BLaER1 (cell line): ENCODE data around the gene ZNF341.
A peak's percentile ranks its signal among the peaks of the same experiment; 100 is the strongest.
"Not testable (repeated sequence)": the region's sequence is repeated elsewhere in the genome, so short reads cannot be mapped to it uniquely, and the experiment has no call there.

Experiments used
- H3K27ac ChIP-seq: shearing (Covaris generic); formaldehyde crosslinking; 2 replicates; pipeline ENCODE4 v1.8.1; 2022
- H3K27me3 ChIP-seq: shearing (Covaris generic); formaldehyde crosslinking; 2 replicates; pipeline ENCODE4 v1.8.1; 2022
- H3K36me3 ChIP-seq: shearing (Covaris generic); formaldehyde crosslinking; 2 replicates; pipeline ENCODE4 v1.8.1; 2022
- H3K4me1 ChIP-seq: shearing (Covaris generic); formaldehyde crosslinking; 2 replicates; pipeline ENCODE4 v1.8.1; 2022
- H3K4me2 ChIP-seq: shearing (Covaris generic); formaldehyde crosslinking; 2 replicates; pipeline ENCODE4 v1.8.1; 2022
- H3K4me3 ChIP-seq: shearing (Covaris generic); formaldehyde crosslinking; 2 replicates; pipeline ENCODE4 v1.8.1; 2022
- H3K9ac ChIP-seq: shearing (Covaris generic); formaldehyde crosslinking; 2 replicates; pipeline ENCODE4 v1.8.1; 2022
- H3K9me3 ChIP-seq: shearing (Covaris generic); formaldehyde crosslinking; 2 replicates; pipeline ENCODE4 v1.8.1; 2022
- H4K20me1 ChIP-seq: shearing (Covaris generic); formaldehyde crosslinking; 2 replicates; pipeline ENCODE4 v1.8.1; 2022
- Cebpa-rat ChIP-seq: shearing (Covaris generic); IDR thresholded peaks from 2 replicates; pipeline ENCODE4 v1.8.1; 2022

ZNF341 gene

GRCh38 chr20:33744773-33745385 lies 13.1 kb downstream of the ZNF341 start:
- Histone ChIP-seq H3K36me3 (peaks cover 19% of the 10 kb centered on the region), H3K4me1 (peaks cover 19% of the 10 kb centered on the region), H3K4me2 (peak overlapping the region; percentile 33), H3K9me3 (no peaks in the 10 kb centered on the region), H4K20me1 (no peaks in the 10 kb centered on the region), H3K4me3 (no peak overlapping the region), H3K27ac (no peak overlapping the region), H3K27me3 (no peaks in the 10 kb centered on the region), H3K9ac (no peak overlapping the region)
- TF ChIP-seq Cebpa-rat = no peak

DNA sequence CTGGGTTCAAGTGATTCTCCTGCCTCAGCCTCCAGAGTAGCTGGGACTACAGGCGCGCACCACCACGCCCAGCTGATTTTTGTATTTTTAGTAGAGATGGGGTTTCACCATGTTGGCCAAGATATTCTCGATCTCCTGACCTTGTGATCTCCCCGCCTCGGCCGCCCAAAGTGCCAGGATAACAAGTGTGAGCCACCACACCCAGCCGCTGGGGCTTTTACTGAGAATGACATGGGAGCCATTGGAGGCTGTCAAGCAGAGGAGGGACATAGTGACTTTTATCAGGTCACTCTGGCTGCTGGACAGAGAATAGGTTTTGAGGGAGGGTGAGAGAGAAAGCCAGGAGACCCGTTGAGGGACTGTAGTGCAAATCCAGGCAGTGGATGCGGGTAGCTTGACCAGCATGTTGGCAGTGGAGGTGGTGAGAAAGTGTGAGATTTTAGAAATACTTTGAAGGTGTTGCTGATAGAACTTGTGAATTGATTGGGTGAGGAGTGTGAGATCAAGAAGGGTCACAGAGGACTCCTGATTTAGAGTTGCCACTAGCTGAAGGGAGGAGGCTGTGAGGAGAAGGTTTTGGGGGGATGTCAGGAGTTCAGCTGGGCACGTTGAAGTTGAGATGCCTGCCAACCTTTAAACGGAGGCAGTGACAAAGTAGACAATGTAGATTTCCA lies 14.7 kb downstream of the ZNF341 start:
- Histone ChIP-seq H3K9me3 (no peaks in the 10 kb centered on the region), H3K9ac (no peak overlapping the region), H3K4me2 (no peak overlapping the region), H3K4me3 (no peak overlapping the region), H3K27me3 (no peaks in the 10 kb centered on the region), H3K36me3 (peaks cover 29% of the 10 kb centered on the region), H3K27ac (no peak overlapping the region), H4K20me1 (no peaks in the 10 kb centered on the region), H3K4me1 (peaks cover 19% of the 10 kb centered on the region)
- no peak for TF ChIP-seq Cebpa-rat

DNA sequence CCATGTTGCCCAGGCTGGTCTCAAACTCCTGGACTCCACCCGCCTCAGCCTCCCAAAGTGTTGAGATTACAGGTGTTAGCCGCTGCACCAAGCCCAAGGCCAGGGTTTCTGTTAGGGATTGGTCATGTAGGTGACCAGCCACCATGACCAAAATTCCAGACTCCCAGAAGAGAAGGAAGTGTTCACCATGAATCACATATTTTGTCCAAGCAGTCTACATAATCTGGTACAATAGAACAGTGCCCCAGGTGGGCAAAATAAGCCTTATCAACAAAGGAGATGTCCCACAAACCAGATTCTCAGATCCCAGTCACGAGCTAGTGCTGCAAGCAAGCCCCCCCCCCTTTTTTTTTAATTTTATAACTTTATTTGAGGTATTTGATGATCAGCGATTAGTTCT lies 20.0 kb downstream of the ZNF341 start:
- H3K4me1 ChIP-seq = peaks cover 10% of the 10 kb centered on the region
- no peaks in the 10 kb centered on the region for H4K20me1 ChIP-seq
- no peaks in the 10 kb centered on the region for H3K27me3 ChIP-seq
- no peak for TF ChIP-seq Cebpa-rat
- peaks cover 52% of the 10 kb centered on the region for H3K36me3 ChIP-seq
- H3K4me3 ChIP-seq = no peak overlapping the region
- no peak overlapping the region for H3K9ac ChIP-seq
- no peak overlapping the region for H3K27ac ChIP-seq
- no peak overlapping the region for H3K4me2 ChIP-seq
- no peaks in the 10 kb centered on the region for H3K9me3 ChIP-seq

- Histone ChIP-seq H3K9ac (no peak overlapping the region), H3K27ac (no peak overlapping the region), H4K20me1 (no peaks in the 10 kb centered on the region), H3K36me3 (peaks cover 63% of the 10 kb centered on the region), H3K4me2 (no peak overlapping the region), H3K9me3 (peaks cover 13% of the 10 kb centered on the region), H3K4me3 (no peak overlapping the region), H3K4me1 (peaks cover 10% of the 10 kb centered on the region), H3K27me3 (no peaks in the 10 kb centered on the region)
- TF ChIP-seq Cebpa-rat = no peak
Measured at GRCh38 chr20:33753143-33753542, 21.3 kb downstream of the ZNF341 start.

- no peaks in the 10 kb centered on the region for H4K20me1 ChIP-seq
- no peak for TF ChIP-seq Cebpa-rat
- no peak overlapping the region for H3K27ac ChIP-seq
- no peak overlapping the region for H3K4me2 ChIP-seq
- H3K4me3 ChIP-seq = no peak overlapping the region
- H3K9me3 ChIP-seq = peaks cover 14% of the 10 kb centered on the region
- no peak overlapping the region for H3K9ac ChIP-seq
- H3K4me1 ChIP-seq = peaks cover 10% of the 10 kb centered on the region
- H3K36me3 ChIP-seq = peaks cover 65% of the 10 kb centered on the region
- H3K27me3 ChIP-seq = no peaks in the 10 kb centered on the region
Measured at GRCh38 chr20:33753763-33754162, 22.0 kb downstream of the ZNF341 start.

- H3K4me2 ChIP-seq = peak overlapping the region; percentile 42
- H3K4me3 ChIP-seq, H3K27me3 ChIP-seq, H4K20me1 ChIP-seq, H3K9ac ChIP-seq: not testable (repeated sequence)
- H3K9me3 ChIP-seq = peaks cover 14% of the 10 kb centered on the region
- H3K27ac ChIP-seq = peak overlapping the region; percentile 58; the same call in 1 of the 2 replicates
- peaks cover 54% of the 10 kb centered on the region for H3K36me3 ChIP-seq
- peaks cover 10% of the 10 kb centered on the region for H3K4me1 ChIP-seq
Measured at GRCh38 chr20:33755936-33756490, 24.2 kb downstream of the ZNF341 start.

DNA sequence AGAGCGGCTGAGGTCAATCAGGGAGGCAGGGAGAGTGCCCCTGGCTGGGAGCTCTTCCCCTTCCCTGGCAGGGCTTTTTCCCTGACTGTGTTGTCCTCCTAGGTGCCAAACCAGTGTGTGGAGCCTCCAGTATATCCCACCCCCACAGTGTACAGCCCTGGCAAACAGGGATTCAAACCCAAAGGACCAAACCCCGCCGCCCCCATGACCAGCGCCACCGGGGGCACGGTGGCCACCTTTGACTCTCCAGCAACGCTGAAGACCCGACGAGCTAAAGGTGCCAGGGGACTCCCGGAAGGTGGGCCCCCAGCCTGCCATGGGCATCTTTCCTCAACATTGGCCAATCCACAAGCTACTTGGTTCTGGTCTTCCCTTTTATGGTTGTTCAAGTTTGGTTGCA lies 25.2 kb downstream of the ZNF341 start:
- H3K27ac ChIP-seq = no peak overlapping the region
- TF ChIP-seq Cebpa-rat = no peak
- no peak overlapping the region for H3K9ac ChIP-seq
- H4K20me1 ChIP-seq = no peaks in the 10 kb centered on the region
- no peak overlapping the region for H3K4me2 ChIP-seq
- H3K4me1 ChIP-seq = peaks cover 10% of the 10 kb centered on the region
- no peak overlapping the region for H3K4me3 ChIP-seq
- peaks cover 52% of the 10 kb centered on the region for H3K36me3 ChIP-seq
- H3K9me3 ChIP-seq = peaks cover 14% of the 10 kb centered on the region
- H3K27me3 ChIP-seq = no peaks in the 10 kb centered on the region

DNA sequence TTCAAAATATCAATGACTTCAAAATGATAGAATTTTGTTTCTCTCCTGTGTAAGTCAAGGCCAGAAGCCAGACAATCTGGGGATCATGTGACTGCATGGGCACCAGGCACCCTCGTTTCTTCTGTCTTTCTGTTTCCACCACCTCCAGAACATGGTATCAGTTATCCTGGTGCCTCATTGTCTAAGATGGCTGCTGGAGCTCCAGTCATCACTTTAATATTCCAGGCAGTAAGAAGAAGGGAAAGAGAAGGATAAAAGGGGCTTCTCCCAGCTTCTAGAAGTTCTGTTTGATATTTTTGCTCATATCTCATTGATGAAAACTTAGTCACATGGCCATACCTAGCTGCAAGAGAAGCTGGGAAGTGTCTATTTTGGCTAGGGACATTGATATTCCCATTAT lies 25.7 kb downstream of the ZNF341 start:
- Histone ChIP-seq H3K9ac (no peak overlapping the region), H3K4me1 (peaks cover 10% of the 10 kb centered on the region), H3K4me2 (no peak overlapping the region), H3K27ac (no peak overlapping the region), H3K9me3 (peaks cover 14% of the 10 kb centered on the region), H3K36me3 (peaks cover 53% of the 10 kb centered on the region), H4K20me1 (no peaks in the 10 kb centered on the region), H3K27me3 (no peaks in the 10 kb centered on the region), H3K4me3 (no peak overlapping the region)
- no peak for TF ChIP-seq Cebpa-rat

DNA sequence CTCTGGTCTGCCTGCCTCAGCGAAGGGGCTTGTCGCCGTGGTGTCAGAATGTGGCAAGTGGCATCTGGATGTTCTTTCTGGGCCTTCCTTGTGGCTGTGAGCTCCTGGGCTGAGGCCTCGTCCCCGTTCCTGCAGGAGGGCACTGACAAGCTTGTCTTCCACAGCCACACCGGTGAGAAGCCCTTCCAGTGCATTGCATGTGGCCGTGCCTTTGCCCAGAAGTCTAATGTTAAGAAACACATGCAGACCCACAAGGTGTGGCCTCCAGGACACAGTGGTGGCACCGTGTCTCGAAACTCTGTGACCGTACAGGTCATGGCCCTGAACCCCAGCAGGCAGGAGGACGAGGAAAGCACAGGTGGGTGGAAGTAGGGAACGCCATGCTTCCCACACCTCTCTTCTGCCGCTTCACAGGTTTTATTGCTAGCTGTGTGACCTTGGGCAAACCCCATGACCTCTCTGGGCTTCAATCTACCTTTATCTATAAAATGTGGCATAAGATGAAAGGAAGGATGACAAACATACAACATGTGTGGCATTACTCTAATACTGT lies 30.0 kb downstream of the ZNF341 start:
- Histone ChIP-seq H3K27ac (no peak overlapping the region), H3K36me3 (peaks cover 41% of the 10 kb centered on the region), H3K9ac (no peak overlapping the region), H3K27me3 (no peaks in the 10 kb centered on the region), H3K4me1 (no peaks in the 10 kb centered on the region), H3K4me3 (no peak overlapping the region), H3K9me3 (peaks cover 14% of the 10 kb centered on the region), H3K4me2 (no peak overlapping the region), H4K20me1 (no peaks in the 10 kb centered on the region)
- no peak for TF ChIP-seq Cebpa-rat

DNA sequence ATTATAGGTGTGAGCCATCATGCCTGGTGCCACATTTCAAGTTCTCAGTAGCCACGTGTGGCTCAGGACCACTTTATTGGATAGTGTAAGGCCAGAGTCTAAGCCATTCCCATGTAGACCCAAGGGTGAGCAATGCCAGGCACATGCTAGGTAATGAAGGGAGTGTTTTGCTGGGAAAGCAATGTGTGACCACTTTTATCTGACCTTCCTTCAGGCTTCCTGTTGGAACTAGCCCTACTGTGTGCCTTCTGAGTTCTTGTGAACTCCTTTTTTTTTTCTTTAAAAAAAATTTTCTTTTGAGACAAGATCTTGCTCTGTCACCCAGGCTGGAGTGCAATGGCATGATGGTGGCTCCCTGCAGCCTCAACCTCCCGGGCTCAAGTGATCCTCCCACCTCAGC lies 33.3 kb downstream of the ZNF341 start:
- no peak for TF ChIP-seq Cebpa-rat
- H3K9ac ChIP-seq = no peak overlapping the region
- no peak overlapping the region for H3K27ac ChIP-seq
- H3K4me3 ChIP-seq = no peak overlapping the region
- no peak overlapping the region for H3K4me2 ChIP-seq
- H3K27me3 ChIP-seq = no peaks in the 10 kb centered on the region
- no peaks in the 10 kb centered on the region for H3K4me1 ChIP-seq
- H3K36me3 ChIP-seq = peaks cover 38% of the 10 kb centered on the region
- H3K9me3 ChIP-seq = no peaks in the 10 kb centered on the region
- no peaks in the 10 kb centered on the region for H4K20me1 ChIP-seq
